HG03159 (cell line): ENCODE data around the gene KCNIP4.

Experiments
- ATAC-seq: cut with Tn5 transposase; IDR thresholded peaks from one replicate; pipeline ENCODE4 v1.9.1; 2021; ENCODE audit warnings: mild to moderate bottlenecking, moderate library complexity; ENCODE audit not compliant: unreplicated experiment

Gene KCNIP4

GRCh38 chr4:21226637-21227538 is 721.7 kb downstream of the KCNIP4 start:
- no peak for ATAC-seq

GRCh38 chr4:21211846-21212245 is 736.7 kb downstream of the KCNIP4 start:
- no peak for ATAC-seq

DNA sequence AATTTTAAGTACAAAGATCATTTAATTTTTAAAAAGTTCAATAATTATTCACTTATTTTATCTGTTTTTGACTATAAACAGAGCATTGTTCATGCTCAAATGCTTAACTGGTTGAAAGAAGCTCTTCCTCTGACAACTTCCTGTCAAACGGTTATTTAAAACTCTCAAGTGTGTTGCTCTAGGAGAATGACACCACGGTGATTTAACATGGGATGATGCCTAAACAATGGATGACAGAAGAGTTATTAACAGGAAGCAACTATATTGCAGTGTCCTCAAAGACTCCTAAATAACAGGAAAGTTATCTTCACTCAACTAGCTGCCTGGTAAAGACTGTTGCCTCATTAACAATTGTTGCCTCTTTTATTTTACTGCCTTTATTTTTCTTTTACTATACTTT is 738.7 kb downstream of the KCNIP4 start:
- ATAC-seq, result no peak

- ATAC-seq, result no peak
Measured at GRCh38 chr4:21205821-21206531, 742.6 kb downstream of the KCNIP4 start.

DNA sequence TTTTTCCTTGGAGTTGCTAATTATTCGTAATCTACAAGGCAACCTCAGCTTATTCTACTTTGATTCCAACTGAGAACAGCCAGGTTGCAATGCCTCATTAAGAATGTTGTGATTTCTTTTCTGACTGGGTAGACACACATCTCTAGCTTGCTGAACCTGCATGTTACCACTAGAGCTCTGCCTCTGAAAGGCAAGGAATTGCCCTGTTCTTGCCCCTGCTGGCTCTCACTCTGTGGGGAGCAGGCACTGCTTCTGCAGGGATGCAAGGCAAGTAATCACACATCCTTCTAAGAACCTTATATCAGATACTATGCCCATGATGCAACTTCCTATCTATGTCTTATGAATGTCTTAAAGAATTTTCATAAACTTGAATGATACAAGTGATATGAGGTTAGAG is 745.2 kb downstream of the KCNIP4 start:
- ATAC-seq, result no peak

DNA sequence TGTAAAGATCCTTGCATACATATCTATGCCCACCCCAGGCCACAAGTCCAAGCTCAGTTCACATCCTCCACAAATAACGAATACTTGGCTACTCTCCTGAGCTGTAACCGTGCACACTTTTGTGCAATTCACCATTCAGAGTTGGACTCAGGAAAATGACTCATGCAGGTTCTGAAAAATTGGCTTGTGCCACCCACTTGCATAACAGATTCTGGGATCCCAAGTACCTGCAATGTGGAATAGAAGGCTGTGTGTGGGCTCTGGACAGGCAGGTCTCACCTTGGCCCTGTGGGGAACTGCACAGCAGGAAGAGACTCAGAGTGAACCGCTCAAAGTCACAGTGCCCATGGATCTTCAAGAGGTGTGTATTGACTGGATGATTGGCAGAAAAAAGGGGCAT is 745.6 kb downstream of the KCNIP4 start:
- no peak for ATAC-seq

DNA sequence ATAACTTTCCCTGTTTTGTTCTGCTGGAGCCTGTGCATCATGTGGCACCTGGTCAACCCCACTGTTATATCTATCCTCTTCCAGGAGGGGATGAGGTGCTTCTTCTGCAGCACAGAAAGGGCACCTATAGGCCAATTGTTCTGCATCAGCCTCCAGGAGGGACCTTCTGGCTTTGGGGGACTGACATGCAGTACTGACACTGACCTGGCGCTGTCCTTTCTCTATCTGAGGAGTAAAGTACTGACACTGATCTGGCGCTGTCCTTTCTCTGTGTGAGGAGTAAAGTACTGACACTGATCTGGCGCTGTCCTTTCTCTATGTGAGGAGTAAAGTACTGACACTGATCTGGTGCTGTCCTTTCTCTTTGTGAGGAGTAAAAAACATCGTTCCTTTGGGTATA is 749.9 kb downstream of the KCNIP4 start:
- ATAC-seq, result no peak

DNA sequence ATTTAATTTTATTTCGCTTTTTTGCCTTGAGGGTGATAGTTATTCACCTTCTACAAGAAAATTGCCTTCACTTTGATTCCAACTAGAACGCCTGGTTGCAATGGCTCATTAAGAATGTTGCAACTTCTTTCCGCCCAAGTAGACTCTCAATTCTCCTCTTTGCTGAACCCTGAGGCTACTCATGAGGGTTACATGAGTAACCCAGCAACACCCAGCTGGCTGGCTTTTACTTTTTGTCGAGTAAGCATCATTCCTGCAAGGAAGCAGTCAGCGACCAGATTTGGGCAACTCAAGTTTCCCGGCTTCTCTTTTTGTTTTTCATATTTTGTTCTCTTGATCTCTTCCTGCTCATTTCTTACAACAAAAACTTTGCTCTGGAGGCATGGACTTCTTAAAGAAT is 752.9 kb downstream of the KCNIP4 start:
- ATAC-seq, result no peak

DNA sequence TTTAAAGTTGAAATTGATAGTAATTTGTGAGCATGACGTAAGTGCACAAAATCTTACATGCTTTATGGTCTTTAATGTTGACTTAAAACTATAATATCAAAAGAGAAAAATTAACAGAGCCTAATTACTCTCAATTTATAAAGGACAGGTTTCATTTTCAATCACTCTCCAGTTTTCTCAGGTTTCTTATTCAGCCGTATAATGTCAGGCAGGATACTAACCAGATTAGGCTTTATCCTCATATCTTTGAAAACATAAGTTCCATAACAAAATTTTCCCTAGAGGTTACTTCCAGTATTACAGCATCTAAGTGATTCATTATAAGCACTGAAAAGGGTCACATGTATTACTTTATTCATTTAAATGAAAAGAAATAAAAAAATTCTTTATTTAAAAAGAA is 756.2 kb downstream of the KCNIP4 start:
- ATAC-seq, result no peak

- ATAC-seq, result no peak
Measured at GRCh38 chr4:21191317-21191716, 757.3 kb downstream of the KCNIP4 start.

DNA sequence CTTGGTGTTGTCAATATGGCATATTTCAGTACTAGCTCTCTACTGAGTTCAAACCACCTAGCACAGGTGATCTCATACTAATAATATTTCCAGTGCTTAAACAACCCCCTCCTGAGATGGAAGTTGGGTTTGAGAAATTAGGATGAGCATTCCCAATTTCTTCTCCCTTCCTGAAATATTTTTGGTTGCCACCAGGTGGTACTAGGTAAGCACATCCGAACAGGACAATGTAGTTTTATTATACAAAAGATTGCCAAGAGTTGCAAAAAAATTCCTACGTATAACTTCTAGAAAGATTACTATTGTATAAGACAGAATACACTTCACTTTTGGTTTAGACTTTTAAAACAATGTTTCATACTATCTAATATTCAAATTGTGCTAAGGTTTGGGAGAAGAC is 763.8 kb downstream of the KCNIP4 start:
- no peak for ATAC-seq

DNA sequence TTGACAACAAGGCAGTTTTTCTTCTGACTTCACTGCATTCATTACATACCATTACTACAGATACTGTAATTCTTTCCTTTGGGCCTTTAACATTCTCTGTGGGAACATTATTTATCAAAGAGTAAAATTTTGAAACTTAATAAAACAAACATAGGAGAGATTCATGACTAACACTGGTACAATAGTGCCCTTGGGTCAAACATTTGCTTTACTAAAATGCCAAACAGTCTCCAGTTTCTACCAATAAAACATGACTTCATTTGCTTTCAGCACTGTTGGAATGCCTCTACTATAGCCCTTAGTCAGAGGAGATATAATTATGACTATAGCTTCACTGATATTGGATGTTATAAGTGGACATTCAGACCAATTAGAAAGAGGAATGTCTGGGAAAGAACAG is 766.9 kb downstream of the KCNIP4 start:
- no peak for ATAC-seq

GRCh38 chr4:21177871-21178270 is 770.7 kb downstream of the KCNIP4 start:
- ATAC-seq, result no peak

DNA sequence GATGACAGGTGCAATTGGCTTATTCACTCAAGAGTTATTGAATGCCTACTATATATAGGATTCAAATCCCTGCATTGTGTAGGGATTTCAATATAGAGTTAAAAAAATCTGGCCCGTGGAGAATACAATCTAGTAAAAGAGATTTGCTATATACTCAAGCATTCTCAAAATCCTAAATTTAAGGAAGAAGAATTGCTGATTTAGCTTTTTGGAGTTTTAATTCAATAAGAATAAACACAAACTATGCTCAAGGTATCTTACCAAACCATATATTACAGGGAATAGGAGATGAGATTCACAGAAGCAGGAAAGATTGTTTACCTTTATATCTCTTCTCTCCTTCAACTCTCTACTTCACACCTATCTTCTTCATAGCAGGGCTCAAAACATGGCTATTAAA is 771.5 kb downstream of the KCNIP4 start:
- ATAC-seq, result no peak

- no peak for ATAC-seq
Measured at GRCh38 chr4:21167711-21168110, 780.9 kb downstream of the KCNIP4 start.

DNA sequence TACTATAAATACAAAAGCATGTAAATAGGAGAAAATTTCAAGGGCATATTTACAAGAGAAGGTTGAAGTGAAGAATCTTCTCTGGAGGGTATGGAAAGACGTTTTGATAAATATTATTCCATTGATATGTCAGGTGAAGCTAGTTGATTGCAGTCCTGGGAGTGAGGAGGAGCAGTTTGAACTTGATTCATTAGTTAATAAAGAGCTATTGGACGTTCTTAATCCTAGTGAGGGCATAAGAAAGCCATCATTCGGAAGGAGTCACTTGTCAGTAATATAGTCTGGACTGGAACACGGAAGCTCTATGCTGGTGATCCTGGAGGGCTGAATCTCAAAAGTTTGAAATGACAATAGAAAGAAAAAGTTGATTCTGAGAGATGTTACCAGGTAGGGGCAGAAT is 793.2 kb downstream of the KCNIP4 start:
- no peak for ATAC-seq

GRCh38 chr4:21139327-21139726 is 809.2 kb downstream of the KCNIP4 start:
- ATAC-seq, result no peak

DNA sequence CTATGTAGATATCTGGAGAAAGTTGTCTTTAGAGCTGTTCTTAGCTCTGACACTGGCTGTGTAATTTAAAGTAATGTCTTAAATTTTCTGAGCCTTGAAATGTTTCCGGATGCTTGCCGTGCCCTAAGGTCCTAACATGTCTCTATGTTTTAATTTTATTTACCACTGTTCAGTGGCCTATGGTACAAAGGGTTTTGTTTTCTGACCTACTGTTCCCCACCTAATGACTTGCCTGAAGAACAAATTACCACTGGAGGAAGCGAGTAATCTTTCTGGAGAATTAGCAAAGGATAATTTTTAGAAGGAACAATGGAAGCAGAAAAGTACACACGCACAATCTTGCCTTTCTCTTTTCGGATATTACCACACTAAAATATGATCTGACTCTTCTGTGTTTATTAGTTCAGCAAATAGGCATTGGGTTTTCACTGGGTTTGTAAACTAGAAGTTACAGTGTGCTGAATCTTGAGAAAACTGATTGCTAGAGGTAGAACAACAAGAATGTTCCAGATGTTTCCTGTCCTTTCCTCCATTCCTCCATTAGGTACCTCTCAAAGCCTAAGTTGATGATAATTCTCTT is 812.4 kb downstream of the KCNIP4 start:
- no peak for ATAC-seq

GRCh38 chr4:21134994-21135393 is 813.6 kb downstream of the KCNIP4 start:
- no peak for ATAC-seq

DNA sequence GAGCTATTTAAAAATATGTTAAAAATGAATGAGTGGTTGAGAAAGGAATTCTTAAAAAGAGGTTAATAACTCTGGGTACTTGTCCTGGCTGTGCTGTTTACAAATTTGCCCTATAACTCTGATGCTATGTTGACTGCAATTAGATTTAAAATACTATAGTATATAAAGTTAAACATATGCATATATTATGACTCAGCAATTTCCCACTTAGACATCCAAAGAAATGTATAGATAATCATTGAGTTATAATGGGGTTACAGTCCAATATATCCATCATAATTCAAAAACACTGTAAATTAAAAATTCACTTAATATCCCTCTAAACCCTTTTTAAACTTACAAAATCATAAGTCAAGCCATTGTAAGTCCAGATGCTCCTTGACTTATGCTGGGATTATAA is 818.0 kb downstream of the KCNIP4 start:
- ATAC-seq, result no peak

DNA sequence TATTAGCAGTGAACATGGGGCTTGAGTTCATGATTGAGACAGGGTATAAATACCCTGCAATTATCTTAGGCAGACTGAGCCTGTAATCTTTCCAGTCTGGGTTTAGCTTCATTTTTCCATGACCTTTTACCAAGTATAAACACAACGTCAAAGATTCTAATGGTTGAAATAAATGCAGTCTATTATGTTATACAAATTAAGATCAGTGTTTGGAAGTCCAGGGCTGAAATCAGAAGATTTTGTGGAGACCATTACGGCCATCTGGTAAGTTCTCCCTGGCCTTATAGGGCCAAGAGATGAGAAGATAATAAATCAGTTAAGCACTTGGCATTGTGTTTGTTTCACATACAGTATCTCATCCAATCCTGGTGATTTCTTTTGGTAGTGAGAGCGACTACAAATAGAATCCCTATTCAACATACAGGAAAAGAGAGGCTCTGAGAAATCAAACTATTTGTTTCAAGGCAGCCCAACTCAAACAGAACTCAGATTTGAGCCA is 822.5 kb downstream of the KCNIP4 start:
- ATAC-seq, result no peak

GRCh38 chr4:21118301-21118700 is 830.3 kb downstream of the KCNIP4 start:
- ATAC-seq, result no peak
